RWPE2 (cell line): ENCODE data around the gene CTBP2.

ENCODE experiments used
- ATAC-seq: fragments of 200-7000 bp; cut with Tn5 transposase; 3 replicates; pipeline ENCODE4 v1.9.1; 2021; ENCODE audit warnings: low read depth
- DNase-seq: peaks from one replicate; pipeline ENCODE4 v3.0.0-alpha.2; 2020; ENCODE audit warnings: low spot score
- H3K27ac ChIP-seq: fragments of 450-650 bp; 2 replicates; pipeline ENCODE4 v1.5.1; 2017; ENCODE audit warnings: mild to moderate bottlenecking; ENCODE audit not compliant: poor library complexity, severe bottlenecking
- H3K27me3 ChIP-seq: fragments of 250-450 bp; sonication (Bioruptor Pico); 2 replicates; pipeline ENCODE4 v1.5.1; 2021; ENCODE audit warnings: mild to moderate bottlenecking, moderate library complexity; ENCODE audit not compliant: insufficient read depth, poor library complexity, severe bottlenecking
- H3K36me3 ChIP-seq: fragments of 250-450 bp; sonication (Bioruptor Pico); 2 replicates; pipeline ENCODE4 v1.5.1; 2020; ENCODE audit warnings: low read depth, mild to moderate bottlenecking, moderate library complexity
- H3K4me1 ChIP-seq: fragments of 250-450 bp; sonication (Bioruptor Pico); 2 replicates; pipeline ENCODE4 v1.5.1; 2021; ENCODE audit warnings: mild to moderate bottlenecking, moderate library complexity; ENCODE audit not compliant: insufficient read depth, poor library complexity, severe bottlenecking
- H3K4me3 ChIP-seq: fragments of 250-450 bp; sonication (Bioruptor Pico); 2 replicates; pipeline ENCODE4 v1.5.1; 2021; ENCODE audit warnings: mild to moderate bottlenecking, moderate library complexity; ENCODE audit not compliant: severe bottlenecking
- H3K9me3 ChIP-seq: fragments of 250-450 bp; sonication (Bioruptor Pico); 2 replicates; pipeline ENCODE4 v1.5.1; 2021; ENCODE audit warnings: mild to moderate bottlenecking, moderate library complexity; ENCODE audit not compliant: severe bottlenecking
- TF ChIP-seq, protein P1 (sequence below): fragments of 450-650 bp; IDR thresholded peaks from one replicate; pipeline ENCODE4 v1.5.1; 2017; ENCODE audit warnings: mild to moderate bottlenecking, moderate library complexity; ENCODE audit not compliant: poor library complexity, severe bottlenecking

The CTBP2 gene

GRCh38 chr10:125054216-125054615 is 106.1 kb downstream of the CTBP2 start:
- no peak overlapping the region for H3K4me3 ChIP-seq
- H3K27ac ChIP-seq, result no peak overlapping the region
- H3K36me3 ChIP-seq, result peaks cover 44% of the 10 kb centered on the region
- TF ChIP-seq, protein P1, sequence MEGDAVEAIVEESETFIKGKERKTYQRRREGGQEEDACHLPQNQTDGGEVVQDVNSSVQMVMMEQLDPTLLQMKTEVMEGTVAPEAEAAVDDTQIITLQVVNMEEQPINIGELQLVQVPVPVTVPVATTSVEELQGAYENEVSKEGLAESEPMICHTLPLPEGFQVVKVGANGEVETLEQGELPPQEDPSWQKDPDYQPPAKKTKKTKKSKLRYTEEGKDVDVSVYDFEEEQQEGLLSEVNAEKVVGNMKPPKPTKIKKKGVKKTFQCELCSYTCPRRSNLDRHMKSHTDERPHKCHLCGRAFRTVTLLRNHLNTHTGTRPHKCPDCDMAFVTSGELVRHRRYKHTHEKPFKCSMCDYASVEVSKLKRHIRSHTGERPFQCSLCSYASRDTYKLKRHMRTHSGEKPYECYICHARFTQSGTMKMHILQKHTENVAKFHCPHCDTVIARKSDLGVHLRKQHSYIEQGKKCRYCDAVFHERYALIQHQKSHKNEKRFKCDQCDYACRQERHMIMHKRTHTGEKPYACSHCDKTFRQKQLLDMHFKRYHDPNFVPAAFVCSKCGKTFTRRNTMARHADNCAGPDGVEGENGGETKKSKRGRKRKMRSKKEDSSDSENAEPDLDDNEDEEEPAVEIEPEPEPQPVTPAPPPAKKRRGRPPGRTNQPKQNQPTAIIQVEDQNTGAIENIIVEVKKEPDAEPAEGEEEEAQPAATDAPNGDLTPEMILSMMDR, result no peak
- peaks cover 9% of the 10 kb centered on the region for H3K4me1 ChIP-seq
- ATAC-seq, result no peak
- no peak for DNase-seq
- no peaks in the 10 kb centered on the region for H3K9me3 ChIP-seq
- no peaks in the 10 kb centered on the region for H3K27me3 ChIP-seq

- peaks cover 31% of the 10 kb centered on the region for H3K36me3 ChIP-seq
- no peak overlapping the region for H3K4me3 ChIP-seq
- H3K27ac ChIP-seq, result no peak overlapping the region
- H3K9me3 ChIP-seq, result no peaks in the 10 kb centered on the region
- no peak for ATAC-seq
- H3K4me1 ChIP-seq, result peaks cover 9% of the 10 kb centered on the region
- TF ChIP-seq, protein P1, result no peak
- no peaks in the 10 kb centered on the region for H3K27me3 ChIP-seq
- no peak for DNase-seq
Measured at GRCh38 chr10:125052146-125052545, 108.2 kb downstream of the CTBP2 start.

GRCh38 chr10:125050383-125050782 is 110.0 kb downstream of the CTBP2 start:
- Histone ChIP-seq H3K27ac (peak overlapping the region; percentile 1), H3K36me3 (peaks cover 30% of the 10 kb centered on the region), H3K27me3 (no peaks in the 10 kb centered on the region), H3K4me3 (no peak overlapping the region), H3K4me1 (peaks cover 26% of the 10 kb centered on the region), H3K9me3 (no peaks in the 10 kb centered on the region)
- ATAC-seq, result no peak
- TF ChIP-seq, protein P1, result no peak
- no peak for DNase-seq

GRCh38 chr10:125049216-125049881 is 111.0 kb downstream of the CTBP2 start:
- no peak for ATAC-seq
- Histone ChIP-seq H3K4me1 (peaks cover 35% of the 10 kb centered on the region), H3K9me3 (no peaks in the 10 kb centered on the region), H3K36me3 (peaks cover 30% of the 10 kb centered on the region), H3K27ac (no peak overlapping the region), H3K4me3 (no peak overlapping the region), H3K27me3 (no peaks in the 10 kb centered on the region)
- no peak for DNase-seq
- TF ChIP-seq, protein P1, result no peak

DNA sequence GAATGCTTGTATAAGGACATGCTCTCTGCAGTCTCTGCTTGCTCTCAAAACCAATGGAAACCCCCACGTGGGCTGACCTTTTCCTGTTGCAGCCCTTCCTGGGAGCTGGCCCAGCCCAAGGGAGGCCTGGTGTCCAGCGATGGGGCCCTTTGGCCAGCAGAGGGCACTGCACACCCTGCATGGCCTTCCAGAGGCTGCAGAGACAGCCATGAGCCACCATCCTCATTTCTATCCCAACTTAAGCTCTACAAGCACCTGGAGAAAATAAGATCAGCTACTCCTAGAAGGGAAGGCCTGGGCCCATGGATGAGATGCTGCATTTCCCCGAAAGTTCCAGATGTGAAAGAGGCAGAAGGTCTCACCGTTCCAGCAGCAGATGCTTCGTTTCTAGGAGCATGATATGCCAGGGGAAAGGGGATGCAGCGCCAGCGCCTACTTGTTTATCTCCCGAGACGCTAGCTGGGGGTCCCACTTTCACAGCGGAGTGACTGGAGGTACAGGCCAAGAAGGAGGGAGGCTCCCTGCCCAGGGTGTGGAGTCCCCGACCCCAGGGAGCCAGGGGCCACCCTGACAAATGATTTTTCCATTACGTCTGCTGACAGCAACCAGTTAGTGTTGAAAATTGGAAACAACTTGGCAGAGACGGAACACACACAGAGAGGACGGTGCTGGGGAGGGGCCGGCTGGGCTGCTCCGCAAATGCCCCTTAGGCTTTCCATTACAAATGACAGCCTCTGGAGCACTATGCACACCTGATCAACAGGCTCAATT is 112.1 kb downstream of the CTBP2 start:
- Histone ChIP-seq H3K9me3 (no peaks in the 10 kb centered on the region), H3K27ac (peak overlapping the region; percentile 68), H3K27me3 (no peaks in the 10 kb centered on the region), H3K4me1 (peaks cover 35% of the 10 kb centered on the region), H3K4me3 (no peak overlapping the region), H3K36me3 (peaks cover 31% of the 10 kb centered on the region)
- no peak for DNase-seq
- ATAC-seq, result peak; percentile 91
- TF ChIP-seq, protein P1, result peak; percentile 95
